ENCODE measurements around the gene ATRIP.

Gene ATRIP

DNA sequence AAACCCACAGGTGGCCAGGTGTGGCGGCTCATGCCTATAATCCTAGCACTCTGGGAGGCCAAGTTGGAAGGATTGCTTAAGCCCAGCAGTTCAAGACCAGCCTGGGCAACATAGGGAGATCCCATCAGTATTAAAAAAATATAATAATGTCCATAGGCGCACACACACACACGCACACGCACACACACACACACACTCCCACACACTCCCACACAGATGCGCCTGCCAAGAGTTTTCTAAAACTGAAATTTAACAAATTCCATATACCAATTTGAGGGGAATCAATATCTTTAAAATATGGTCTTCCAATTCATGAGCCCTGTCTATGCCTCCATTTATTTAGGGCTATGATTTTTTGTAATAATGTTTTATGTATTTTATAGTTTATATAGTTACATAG, 40.4 kb downstream of the ATRIP start:
- H3K27me3 ChIP-seq (replicated peaks) = no peaks in the 10 kb centered on the region
- no peak for DNase-seq
- H3K4me3 ChIP-seq (ENCODE audit: low read depth, low read length) = no peak overlapping the region
- in situ Hi-C loops (cut with HindIII; ENCODE audit: low pct_ligation_motif_present, low sequenced_read_pairs) = no loop called here
- no peaks in the 10 kb centered on the region for H3K36me3 ChIP-seq (replicated peaks)
- H3K27ac ChIP-seq = no peak overlapping the region
- TF ChIP-seq, protein P1, sequence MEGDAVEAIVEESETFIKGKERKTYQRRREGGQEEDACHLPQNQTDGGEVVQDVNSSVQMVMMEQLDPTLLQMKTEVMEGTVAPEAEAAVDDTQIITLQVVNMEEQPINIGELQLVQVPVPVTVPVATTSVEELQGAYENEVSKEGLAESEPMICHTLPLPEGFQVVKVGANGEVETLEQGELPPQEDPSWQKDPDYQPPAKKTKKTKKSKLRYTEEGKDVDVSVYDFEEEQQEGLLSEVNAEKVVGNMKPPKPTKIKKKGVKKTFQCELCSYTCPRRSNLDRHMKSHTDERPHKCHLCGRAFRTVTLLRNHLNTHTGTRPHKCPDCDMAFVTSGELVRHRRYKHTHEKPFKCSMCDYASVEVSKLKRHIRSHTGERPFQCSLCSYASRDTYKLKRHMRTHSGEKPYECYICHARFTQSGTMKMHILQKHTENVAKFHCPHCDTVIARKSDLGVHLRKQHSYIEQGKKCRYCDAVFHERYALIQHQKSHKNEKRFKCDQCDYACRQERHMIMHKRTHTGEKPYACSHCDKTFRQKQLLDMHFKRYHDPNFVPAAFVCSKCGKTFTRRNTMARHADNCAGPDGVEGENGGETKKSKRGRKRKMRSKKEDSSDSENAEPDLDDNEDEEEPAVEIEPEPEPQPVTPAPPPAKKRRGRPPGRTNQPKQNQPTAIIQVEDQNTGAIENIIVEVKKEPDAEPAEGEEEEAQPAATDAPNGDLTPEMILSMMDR (IDR thresholded peaks at IDR 0.05; ENCODE audit: low read depth, low read length, missing control alignments) = no peak

DNA sequence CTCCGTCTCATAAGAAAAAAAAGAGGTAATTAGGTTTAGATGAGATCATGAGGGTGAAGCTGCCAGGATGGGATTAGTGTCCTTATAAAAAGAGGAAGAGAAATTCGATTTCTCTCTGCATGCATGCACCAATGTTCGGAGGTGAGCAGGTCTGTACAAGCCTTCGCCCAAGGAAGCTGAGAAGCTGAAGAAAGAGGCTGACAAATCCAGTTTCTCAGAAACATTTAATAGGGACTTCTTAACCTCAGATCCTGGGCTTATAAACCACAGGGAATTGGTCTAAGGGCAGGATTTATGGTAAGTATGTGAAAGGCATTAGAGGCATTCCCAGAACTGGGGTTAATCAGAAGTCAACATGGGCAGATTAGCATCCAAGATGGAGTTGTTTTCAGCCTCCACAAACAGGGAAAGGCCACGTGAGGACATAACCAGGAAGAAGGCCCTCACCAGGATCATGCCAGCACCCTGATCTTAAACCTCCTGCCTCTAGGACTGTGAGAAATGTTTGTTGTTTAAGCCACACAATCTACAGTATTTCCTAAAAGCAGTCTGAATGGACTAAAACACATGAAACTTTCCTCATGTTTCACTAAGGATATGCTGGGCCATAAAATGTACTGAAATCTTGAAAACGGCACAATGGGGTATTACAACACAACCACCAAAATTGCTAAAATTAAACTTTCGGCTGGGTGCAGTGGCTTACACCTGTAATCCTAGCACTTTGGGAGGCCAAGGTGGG, 46.1 kb downstream of the ATRIP start:
- no peak overlapping the region for H3K27ac ChIP-seq
- no peaks in the 10 kb centered on the region for H3K36me3 ChIP-seq (replicated peaks)
- in situ Hi-C loops (cut with HindIII; ENCODE audit: low pct_ligation_motif_present, low sequenced_read_pairs) = no loop called here
- no peaks in the 10 kb centered on the region for H3K27me3 ChIP-seq (replicated peaks)
- no peak overlapping the region for H3K4me3 ChIP-seq (ENCODE audit: low read depth, low read length)
- no peak for DNase-seq
- TF ChIP-seq, protein P1 (IDR thresholded peaks at IDR 0.05; ENCODE audit: low read depth, low read length, missing control alignments) = no peak

DNA sequence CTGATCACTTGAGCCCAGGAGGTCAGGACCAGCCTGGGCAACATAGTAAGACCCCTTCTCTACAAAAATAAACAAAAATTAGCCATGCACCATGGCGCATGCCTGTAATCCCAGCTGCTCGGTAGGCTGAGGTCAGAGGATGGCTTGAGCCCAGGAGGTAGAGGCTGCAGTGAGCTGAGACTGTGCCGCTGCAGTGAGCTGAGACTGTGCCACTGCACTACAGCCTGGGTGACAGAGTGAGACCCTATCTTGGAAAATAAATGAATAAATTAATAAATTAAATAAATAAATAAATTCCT, 46.6 kb downstream of the ATRIP start:
- no peaks in the 10 kb centered on the region for H3K36me3 ChIP-seq (replicated peaks)
- DNase-seq = no peak
- TF ChIP-seq, protein P1 (IDR thresholded peaks at IDR 0.05; ENCODE audit: low read depth, low read length, missing control alignments) = no peak
- H3K4me3 ChIP-seq (ENCODE audit: low read depth, low read length) = no peak overlapping the region
- in situ Hi-C loops (cut with HindIII; ENCODE audit: low pct_ligation_motif_present, low sequenced_read_pairs) = no loop called here
- no peaks in the 10 kb centered on the region for H3K27me3 ChIP-seq (replicated peaks)
- no peak overlapping the region for H3K27ac ChIP-seq

DNA sequence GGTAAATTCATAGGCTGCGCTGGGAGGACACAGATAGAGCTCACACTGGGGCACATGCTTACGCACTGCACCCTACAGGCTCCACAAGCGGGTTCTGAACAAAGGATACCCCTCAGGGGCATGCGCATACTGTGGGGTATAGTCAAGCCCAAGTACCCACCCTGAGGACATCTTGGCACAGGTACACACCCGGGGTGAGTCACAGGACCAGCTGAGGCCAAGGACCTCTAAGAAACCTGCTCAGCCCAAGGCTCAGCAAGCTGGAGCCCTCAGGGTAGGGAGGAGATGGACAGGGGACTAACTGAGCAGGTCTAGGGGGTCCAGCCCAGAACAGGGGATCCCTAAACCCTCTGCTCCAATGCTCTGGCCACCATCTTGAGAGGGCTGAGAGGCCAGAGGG, 54.1 kb downstream of the ATRIP start:
- peaks cover 2% of the 10 kb centered on the region for H3K36me3 ChIP-seq (replicated peaks)
- DNase-seq = no peak
- no peak overlapping the region for H3K27ac ChIP-seq
- no peak overlapping the region for H3K4me3 ChIP-seq (ENCODE audit: low read depth, low read length)
- TF ChIP-seq, protein P1 (IDR thresholded peaks at IDR 0.05; ENCODE audit: low read depth, low read length, missing control alignments) = no peak
- in situ Hi-C loops (cut with HindIII; ENCODE audit: low pct_ligation_motif_present, low sequenced_read_pairs) = no loop called here
- no peaks in the 10 kb centered on the region for H3K27me3 ChIP-seq (replicated peaks)

DNA sequence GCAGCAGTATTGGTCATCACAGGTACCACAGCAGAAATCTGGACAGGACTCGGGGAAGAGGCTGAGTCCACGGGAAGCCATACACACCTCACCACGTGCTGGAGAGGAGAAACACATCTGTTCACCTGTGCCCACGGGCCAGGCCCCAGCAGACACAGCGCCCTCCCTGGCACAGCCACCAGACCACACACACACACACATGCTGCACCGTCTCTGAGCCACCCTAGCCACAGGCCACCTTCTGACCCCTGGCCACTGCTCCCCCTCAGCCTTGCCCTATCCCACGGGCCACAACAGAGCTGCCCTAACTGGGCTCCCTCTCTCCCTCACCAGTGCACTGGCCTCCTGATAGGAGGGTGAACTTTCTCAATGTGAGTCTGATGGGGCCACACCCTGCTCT, 54.7 kb downstream of the ATRIP start:
- in situ Hi-C loops (cut with HindIII; ENCODE audit: low pct_ligation_motif_present, low sequenced_read_pairs) = no loop called here
- H3K4me3 ChIP-seq (ENCODE audit: low read depth, low read length) = no peak overlapping the region
- H3K27ac ChIP-seq = no peak overlapping the region
- peaks cover 2% of the 10 kb centered on the region for H3K36me3 ChIP-seq (replicated peaks)
- TF ChIP-seq, protein P1 (IDR thresholded peaks at IDR 0.05; ENCODE audit: low read depth, low read length, missing control alignments) = no peak
- H3K27me3 ChIP-seq (replicated peaks) = no peaks in the 10 kb centered on the region
- DNase-seq = no peak

DNA sequence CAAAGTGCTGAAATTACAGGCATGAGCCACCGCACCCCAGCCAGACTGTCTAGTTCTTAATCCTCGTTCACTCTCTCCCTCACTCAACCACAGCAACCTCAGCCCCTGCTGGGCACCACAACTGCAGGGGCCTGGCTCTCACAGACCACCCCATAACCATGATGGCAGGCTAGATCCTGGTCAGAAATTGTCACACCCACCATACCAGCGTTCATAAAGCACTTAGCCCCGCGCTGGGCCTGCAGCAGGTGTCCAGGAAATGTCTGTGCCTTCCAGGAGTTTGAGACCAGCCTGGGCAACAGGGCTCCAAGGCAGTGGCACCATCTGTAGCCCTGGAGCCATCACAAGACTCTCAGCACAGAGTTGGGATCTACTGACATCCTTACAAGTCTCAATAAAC, 55.6 kb downstream of the ATRIP start:
- no peak for DNase-seq
- Histone ChIP-seq H3K4me3 (ENCODE audit: low read depth, low read length) (no peak overlapping the region), H3K36me3 (replicated peaks) (peaks cover 2% of the 10 kb centered on the region), H3K27ac (no peak overlapping the region), H3K27me3 (replicated peaks) (no peaks in the 10 kb centered on the region)
- TF ChIP-seq, protein P1 (IDR thresholded peaks at IDR 0.05; ENCODE audit: low read depth, low read length, missing control alignments) = no peak
- in situ Hi-C loops (cut with HindIII; ENCODE audit: low pct_ligation_motif_present, low sequenced_read_pairs) = no loop called here
